ENCODE data around the gene BNC2. TPM values are rescaled to one million over a fixed set of nuclear protein-coding genes. Genes with fewer than 3 reads are reported as not detected.

The BNC2 gene
- total RNA-seq, 1 experiment from 2014 or later = 5.7 TPM

- ATAC-seq = no peak
- no TSS peak for BruUV-seq (replicated peaks)
- intact Hi-C loops (cut with micrococcal nuclease; ENCODE audit: unreplicated experiment) = no loop called here
Measured at GRCh38 chr9:16421532-16421931, 448.9 kb downstream of the BNC2 start.

DNA sequence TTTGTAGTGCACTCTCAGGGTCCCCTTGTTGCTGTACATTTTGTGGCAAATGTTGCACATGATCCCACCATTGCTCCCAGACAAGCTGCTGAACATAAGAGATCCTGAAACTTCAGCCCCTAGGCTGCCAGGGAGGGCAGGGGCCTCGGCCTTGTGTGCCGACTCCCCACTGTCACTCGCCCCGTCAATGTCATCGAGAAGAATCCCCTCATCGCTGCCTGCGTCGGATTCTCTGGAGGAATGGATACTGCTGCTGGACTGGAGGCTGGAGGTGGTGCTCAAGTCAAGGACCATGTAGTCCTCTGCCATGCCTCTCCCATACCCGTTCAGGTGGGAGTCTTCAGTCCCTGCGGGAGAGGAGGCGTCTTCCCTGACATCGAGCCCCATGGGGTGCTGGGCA lies 451.3 kb downstream of the BNC2 start:
- Histone ChIP-seq H3K27me3 (ENCODE audit: control insufficient read depth, insufficient read depth, low read length) (no peaks in the 10 kb centered on the region), H3K27ac (ENCODE audit: low read length) (no peak overlapping the region), H3K4me1 (ENCODE audit: control insufficient read depth, insufficient read depth, low read length) (no peaks in the 10 kb centered on the region), H3K36me3 (ENCODE audit: control insufficient read depth, insufficient read depth, low read length) (no peaks in the 10 kb centered on the region), H3K4me3 (ENCODE audit: low read depth in 2 of 2, low read length in 2 of 2) (no peak overlapping the region), H3K9me3 (ENCODE audit: control insufficient read depth, insufficient read depth, low read depth, low read length) (no peaks in the 10 kb centered on the region)
- ChIA-PET POLR2A (no interaction called here), CTCF (no interaction called here)
- TF ChIP-seq POLR2AphosphoS5 (IDR thresholded peaks at IDR 0.05; ENCODE audit: low read depth, low read length) (no peak), TCF7L2 (IDR thresholded peaks at IDR 0.05; ENCODE audit: low read depth, low read length) (no peak), SIN3A (IDR thresholded peaks at IDR 0.05; ENCODE audit: borderline replicate concordance, insufficient read depth, low read depth, low read length) (no peak), CTCF (IDR thresholded peaks at IDR 0.05) (no peak)
- TF ChIP-seq, protein P1, sequence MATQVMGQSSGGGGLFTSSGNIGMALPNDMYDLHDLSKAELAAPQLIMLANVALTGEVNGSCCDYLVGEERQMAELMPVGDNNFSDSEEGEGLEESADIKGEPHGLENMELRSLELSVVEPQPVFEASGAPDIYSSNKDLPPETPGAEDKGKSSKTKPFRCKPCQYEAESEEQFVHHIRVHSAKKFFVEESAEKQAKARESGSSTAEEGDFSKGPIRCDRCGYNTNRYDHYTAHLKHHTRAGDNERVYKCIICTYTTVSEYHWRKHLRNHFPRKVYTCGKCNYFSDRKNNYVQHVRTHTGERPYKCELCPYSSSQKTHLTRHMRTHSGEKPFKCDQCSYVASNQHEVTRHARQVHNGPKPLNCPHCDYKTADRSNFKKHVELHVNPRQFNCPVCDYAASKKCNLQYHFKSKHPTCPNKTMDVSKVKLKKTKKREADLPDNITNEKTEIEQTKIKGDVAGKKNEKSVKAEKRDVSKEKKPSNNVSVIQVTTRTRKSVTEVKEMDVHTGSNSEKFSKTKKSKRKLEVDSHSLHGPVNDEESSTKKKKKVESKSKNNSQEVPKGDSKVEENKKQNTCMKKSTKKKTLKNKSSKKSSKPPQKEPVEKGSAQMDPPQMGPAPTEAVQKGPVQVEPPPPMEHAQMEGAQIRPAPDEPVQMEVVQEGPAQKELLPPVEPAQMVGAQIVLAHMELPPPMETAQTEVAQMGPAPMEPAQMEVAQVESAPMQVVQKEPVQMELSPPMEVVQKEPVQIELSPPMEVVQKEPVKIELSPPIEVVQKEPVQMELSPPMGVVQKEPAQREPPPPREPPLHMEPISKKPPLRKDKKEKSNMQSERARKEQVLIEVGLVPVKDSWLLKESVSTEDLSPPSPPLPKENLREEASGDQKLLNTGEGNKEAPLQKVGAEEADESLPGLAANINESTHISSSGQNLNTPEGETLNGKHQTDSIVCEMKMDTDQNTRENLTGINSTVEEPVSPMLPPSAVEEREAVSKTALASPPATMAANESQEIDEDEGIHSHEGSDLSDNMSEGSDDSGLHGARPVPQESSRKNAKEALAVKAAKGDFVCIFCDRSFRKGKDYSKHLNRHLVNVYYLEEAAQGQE (IDR thresholded peaks at IDR 0.05; ENCODE audit: insufficient read depth in 1 of 2, low read depth in 2 of 2, low read length in 1 of 2) = no peak
- intact Hi-C loops (cut with micrococcal nuclease; ENCODE audit: unreplicated experiment) = no loop called here
- DNase-seq (ENCODE audit: low read depth, low spot score) (no peak), ATAC-seq (no peak)
- no TSS peak for BruUV-seq (replicated peaks)
- in situ Hi-C loops (cut with HindIII; ENCODE audit: low pct_unique_long_range_greater_than_20kb, low sequenced_read_pairs) = no loop called here

More at GRCh38 chr9:16421532-16421931, 448.9 kb downstream of the BNC2 start:
- POLR2A ChIA-PET = no interaction called here
- no peaks in the 10 kb centered on the region for H3K36me3 ChIP-seq (ENCODE audit: control insufficient read depth, insufficient read depth, low read length)
- TF ChIP-seq POLR2AphosphoS5 (IDR thresholded peaks at IDR 0.05; ENCODE audit: low read depth, low read length) (no peak), TCF7L2 (IDR thresholded peaks at IDR 0.05; ENCODE audit: low read depth, low read length) (no peak), CTCF (IDR thresholded peaks at IDR 0.05) (no peak), SIN3A (IDR thresholded peaks at IDR 0.05; ENCODE audit: borderline replicate concordance, insufficient read depth, low read depth, low read length) (no peak)
- TF ChIP-seq, protein P1 (IDR thresholded peaks at IDR 0.05; ENCODE audit: insufficient read depth in 1 of 2, low read depth in 2 of 2, low read length in 1 of 2) = no peak
- H3K4me1 ChIP-seq (ENCODE audit: control insufficient read depth, insufficient read depth, low read length) = no peaks in the 10 kb centered on the region
- no peaks in the 10 kb centered on the region for H3K27me3 ChIP-seq (ENCODE audit: control insufficient read depth, insufficient read depth, low read length)
- no peaks in the 10 kb centered on the region for H3K9me3 ChIP-seq (ENCODE audit: control insufficient read depth, insufficient read depth, low read depth, low read length)
- DNase-seq (ENCODE audit: low read depth, low spot score) = no peak
- in situ Hi-C loops (cut with HindIII; ENCODE audit: low pct_unique_long_range_greater_than_20kb, low sequenced_read_pairs) = no loop called here
- no peak overlapping the region for H3K4me3 ChIP-seq (ENCODE audit: low read depth in 2 of 2, low read length in 2 of 2)
- H3K27ac ChIP-seq (ENCODE audit: low read length) = no peak overlapping the region
- CTCF ChIA-PET = no interaction called here

Measured in Panc1 (cell line).